PFSK-1 (cell line): ENCODE data around the gene YWHAG.

Experiments
- POLR2AphosphoS5 ChIP-seq: IDR thresholded peaks from 2 replicates; pipeline ENCODE4 v1.6.1; 2012; ENCODE audit warnings: low read depth, mild to moderate bottlenecking, control low read depth, low read length, moderate library complexity
- REST ChIP-seq, 2 experiments: IDR thresholded peaks; 2 replicates each; pipeline versions ENCODE4 v1.6.1 to v1.8.0; 2011 to 2012; ENCODE audit warnings: low read depth in 2 of 2, low read length in 2 of 2, control low read depth in 1 of 2, inconsistent platforms in 1 of 2, mild to moderate bottlenecking in 1 of 2, moderate library complexity in 1 of 2; ENCODE audit not compliant: insufficient read depth in 1 of 2

DNA sequence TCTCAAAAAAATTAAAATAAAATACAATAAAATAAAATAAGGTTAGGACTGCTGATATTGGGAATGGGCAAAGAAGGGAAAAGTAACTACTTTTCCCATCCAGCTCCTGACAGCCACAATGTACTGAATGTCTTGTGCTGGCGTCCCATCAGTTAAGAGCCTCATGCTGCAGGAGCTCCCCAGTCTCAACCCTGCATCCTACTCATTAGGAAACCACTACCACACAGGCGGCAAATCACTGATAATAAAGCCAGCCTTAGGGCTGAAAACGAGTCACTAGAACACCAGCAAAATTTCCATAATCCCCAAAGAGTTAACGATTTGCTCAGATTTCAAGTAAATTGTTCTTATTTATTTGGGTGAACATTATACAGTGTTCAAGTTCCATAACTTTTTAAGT is 4.3 kb downstream of the YWHAG start:
- no peak for TF ChIP-seq POLR2AphosphoS5
- no peak for TF ChIP-seq REST (IDR thresholded peaks at IDR 0.05; ENCODE audit: insufficient read depth in 1 of 2, low read depth in 2 of 2, low read length in 2 of 2)
